ENCODE data around the gene CLDN11.

CLDN11 gene

DNA sequence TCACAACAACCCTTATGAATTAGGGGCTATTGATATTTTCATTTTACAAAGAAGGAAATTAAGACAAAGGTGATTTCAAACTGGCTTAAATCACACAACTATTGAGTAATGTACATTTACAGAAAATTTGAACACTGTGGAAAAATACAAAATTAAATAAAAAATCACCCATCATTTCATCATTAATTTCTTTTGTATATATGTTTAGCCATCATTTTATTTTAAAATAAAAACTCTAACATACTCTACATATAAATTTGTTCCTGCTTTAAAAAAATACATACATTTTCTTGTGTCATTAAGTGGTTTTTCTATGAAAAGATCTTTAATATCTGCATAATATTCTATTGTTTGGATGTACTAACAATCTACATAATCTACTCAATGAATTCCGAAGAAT is 20.2 kb downstream of the CLDN11 start:
- Histone ChIP-seq H3K9me3 (ENCODE audit: insufficient read depth, low read length) (no peaks in the 10 kb centered on the region), H3K4me1 (ENCODE audit: insufficient read depth, insufficient read length) (no peaks in the 10 kb centered on the region), H3K36me3 (ENCODE audit: insufficient read depth, insufficient read length, low read length) (no peaks in the 10 kb centered on the region), H3K4me3 (ENCODE audit: insufficient read length, low read depth) (no peak overlapping the region), H3K9ac (ENCODE audit: insufficient read length, low read depth) (no peak overlapping the region), H3K27me3 (ENCODE audit: insufficient read depth, insufficient read length) (no peaks in the 10 kb centered on the region)
- TF ChIP-seq YY1 (IDR thresholded peaks at IDR 0.05; ENCODE audit: insufficient read depth, insufficient read length): no peak
- TF ChIP-seq ZNF274 (IDR thresholded peaks at IDR 0.05; ENCODE audit: low read depth, low read length): no peak
- no peak for TF ChIP-seq SUZ12 (IDR thresholded peaks at IDR 0.05; ENCODE audit: extremely low read depth, insufficient read depth, insufficient read length)
- DNase-seq (ENCODE audit: low read depth, low spot score): no peak

DNA sequence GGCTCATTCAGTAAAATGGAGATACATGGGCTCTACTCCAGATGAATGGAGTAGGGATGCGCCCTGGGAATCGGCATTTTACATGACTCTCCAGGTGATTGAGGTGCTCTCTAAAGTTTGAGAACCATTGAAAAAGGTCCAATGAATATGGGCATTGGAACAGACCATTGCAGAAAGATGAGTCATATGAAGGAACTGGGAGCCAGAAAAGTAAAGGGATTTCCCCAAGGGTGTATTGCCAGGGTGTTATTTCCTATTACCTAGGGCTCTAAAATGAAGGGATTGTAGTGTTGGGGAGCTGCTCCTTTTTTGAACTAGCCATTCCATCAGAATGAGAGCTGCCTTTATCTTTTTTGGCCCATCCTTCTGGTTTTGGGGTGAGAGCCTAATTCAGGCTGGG is 21.7 kb downstream of the CLDN11 start:
- Histone ChIP-seq H3K9ac (ENCODE audit: insufficient read length, low read depth) (no peak overlapping the region), H3K9me3 (ENCODE audit: insufficient read depth, low read length) (no peaks in the 10 kb centered on the region), H3K4me3 (ENCODE audit: insufficient read length, low read depth) (no peak overlapping the region), H3K4me1 (ENCODE audit: insufficient read depth, insufficient read length) (no peaks in the 10 kb centered on the region), H3K36me3 (ENCODE audit: insufficient read depth, insufficient read length, low read length) (no peaks in the 10 kb centered on the region), H3K27me3 (ENCODE audit: insufficient read depth, insufficient read length) (no peaks in the 10 kb centered on the region)
- TF ChIP-seq ZNF274 (IDR thresholded peaks at IDR 0.05; ENCODE audit: low read depth, low read length) (no peak), SUZ12 (IDR thresholded peaks at IDR 0.05; ENCODE audit: extremely low read depth, insufficient read depth, insufficient read length) (no peak), YY1 (IDR thresholded peaks at IDR 0.05; ENCODE audit: insufficient read depth, insufficient read length) (no peak)
- DNase-seq (ENCODE audit: low read depth, low spot score): no peak

DNA sequence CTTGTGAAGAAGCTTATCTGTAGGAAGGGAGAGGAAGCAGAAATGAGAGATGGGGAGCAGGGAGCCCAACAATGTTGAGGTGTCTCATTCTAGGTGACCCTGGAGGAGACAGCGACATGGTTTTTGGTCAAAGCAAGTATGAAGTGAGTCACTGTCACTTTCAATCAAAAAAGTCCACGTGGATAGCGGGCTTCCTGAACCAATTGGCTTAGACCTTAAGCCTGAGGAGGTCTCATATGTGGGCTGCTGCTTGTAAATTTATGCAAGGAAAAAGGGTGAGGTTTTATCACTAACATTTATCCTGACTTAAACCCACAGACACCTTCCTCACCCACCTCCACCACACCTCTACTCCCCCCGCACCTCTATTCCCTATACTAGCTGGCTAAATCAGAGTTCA is 22.7 kb downstream of the CLDN11 start:
- Histone ChIP-seq H3K9me3 (ENCODE audit: insufficient read depth, low read length) (no peaks in the 10 kb centered on the region), H3K4me1 (ENCODE audit: insufficient read depth, insufficient read length) (no peaks in the 10 kb centered on the region), H3K27me3 (ENCODE audit: insufficient read depth, insufficient read length) (no peaks in the 10 kb centered on the region), H3K9ac (ENCODE audit: insufficient read length, low read depth) (no peak overlapping the region), H3K36me3 (ENCODE audit: insufficient read depth, insufficient read length, low read length) (no peaks in the 10 kb centered on the region), H3K4me3 (ENCODE audit: insufficient read length, low read depth) (no peak overlapping the region)
- no peak for DNase-seq (ENCODE audit: low read depth, low spot score)
- TF ChIP-seq ZNF274 (IDR thresholded peaks at IDR 0.05; ENCODE audit: low read depth, low read length): no peak
- no peak for TF ChIP-seq YY1 (IDR thresholded peaks at IDR 0.05; ENCODE audit: insufficient read depth, insufficient read length)
- TF ChIP-seq SUZ12 (IDR thresholded peaks at IDR 0.05; ENCODE audit: extremely low read depth, insufficient read depth, insufficient read length): no peak

DNA sequence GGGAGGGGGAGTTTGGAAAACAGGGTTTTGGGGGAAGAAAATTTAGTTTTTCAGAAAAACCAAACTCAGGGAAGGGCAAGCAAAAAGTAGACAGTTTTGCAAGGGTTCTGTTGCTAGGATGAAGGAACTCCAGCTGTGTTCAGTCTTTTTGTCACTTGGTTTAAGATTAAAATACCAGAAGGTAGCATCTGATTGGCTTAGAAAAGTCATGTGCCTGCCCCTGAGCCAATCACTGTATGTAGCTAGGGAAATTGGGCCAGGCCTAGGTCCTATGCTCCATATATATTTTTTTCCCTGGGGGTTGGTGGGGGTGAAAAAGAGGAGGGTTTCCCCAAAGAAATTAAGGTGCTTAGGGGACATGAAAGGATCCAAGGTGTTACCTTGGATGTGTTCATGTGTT is 24.3 kb downstream of the CLDN11 start:
- Histone ChIP-seq H3K4me1 (ENCODE audit: insufficient read depth, insufficient read length) (no peaks in the 10 kb centered on the region), H3K27me3 (ENCODE audit: insufficient read depth, insufficient read length) (no peaks in the 10 kb centered on the region), H3K4me3 (ENCODE audit: insufficient read length, low read depth) (no peak overlapping the region), H3K36me3 (ENCODE audit: insufficient read depth, insufficient read length, low read length) (no peaks in the 10 kb centered on the region), H3K9me3 (ENCODE audit: insufficient read depth, low read length) (no peaks in the 10 kb centered on the region), H3K9ac (ENCODE audit: insufficient read length, low read depth) (no peak overlapping the region)
- no peak for DNase-seq (ENCODE audit: low read depth, low spot score)
- TF ChIP-seq ZNF274 (IDR thresholded peaks at IDR 0.05; ENCODE audit: low read depth, low read length) (no peak), SUZ12 (IDR thresholded peaks at IDR 0.05; ENCODE audit: extremely low read depth, insufficient read depth, insufficient read length) (no peak), YY1 (IDR thresholded peaks at IDR 0.05; ENCODE audit: insufficient read depth, insufficient read length) (no peak)

DNA sequence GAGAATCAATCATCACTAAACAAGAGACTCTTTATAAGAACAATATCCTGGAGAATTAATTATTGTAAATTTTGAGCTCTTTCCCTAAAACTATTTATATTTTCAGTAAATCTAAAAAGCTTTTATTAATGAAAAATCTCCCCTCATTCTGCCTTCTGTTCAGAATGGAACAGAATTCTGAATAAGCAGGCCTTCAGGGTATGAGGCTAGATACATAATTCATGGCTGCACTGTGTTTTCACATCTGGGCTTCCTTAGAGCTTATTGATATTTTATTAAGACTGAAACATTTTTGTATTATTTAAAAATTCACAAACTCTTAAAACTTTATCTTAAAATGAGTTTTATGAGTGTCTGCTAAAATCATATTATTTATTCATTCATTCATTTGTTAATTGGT is 24.8 kb downstream of the CLDN11 start:
- TF ChIP-seq ZNF274 (IDR thresholded peaks at IDR 0.05; ENCODE audit: low read depth, low read length): no peak
- TF ChIP-seq YY1 (IDR thresholded peaks at IDR 0.05; ENCODE audit: insufficient read depth, insufficient read length): no peak
- no peak for TF ChIP-seq SUZ12 (IDR thresholded peaks at IDR 0.05; ENCODE audit: extremely low read depth, insufficient read depth, insufficient read length)
- DNase-seq (ENCODE audit: low read depth, low spot score): no peak
- Histone ChIP-seq H3K9me3 (ENCODE audit: insufficient read depth, low read length) (no peaks in the 10 kb centered on the region), H3K27me3 (ENCODE audit: insufficient read depth, insufficient read length) (no peaks in the 10 kb centered on the region), H3K4me1 (ENCODE audit: insufficient read depth, insufficient read length) (no peaks in the 10 kb centered on the region), H3K4me3 (ENCODE audit: insufficient read length, low read depth) (no peak overlapping the region), H3K36me3 (ENCODE audit: insufficient read depth, insufficient read length, low read length) (no peaks in the 10 kb centered on the region), H3K9ac (ENCODE audit: insufficient read length, low read depth) (no peak overlapping the region)

DNA sequence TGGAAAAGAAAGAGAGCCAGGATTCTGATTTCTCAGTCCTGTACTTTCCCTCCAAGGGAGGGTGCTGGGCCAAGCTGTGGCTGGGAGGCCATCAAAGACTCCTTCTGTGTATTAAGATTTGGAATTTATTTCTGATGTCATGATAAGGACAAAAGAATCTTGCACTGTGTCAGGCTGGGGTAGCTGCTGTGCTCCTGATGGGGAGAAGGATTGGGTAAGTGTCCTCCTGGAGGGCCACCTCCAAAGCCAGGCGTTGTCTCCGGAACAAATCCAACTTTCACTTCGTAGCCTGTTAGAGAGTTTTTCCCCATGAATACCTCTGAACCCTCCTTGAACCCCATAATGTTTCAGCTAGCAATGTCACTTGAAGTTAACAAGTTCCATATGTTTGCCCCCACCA is 29.9 kb downstream of the CLDN11 start:
- Histone ChIP-seq H3K9ac (ENCODE audit: insufficient read length, low read depth) (no peak overlapping the region), H3K27me3 (ENCODE audit: insufficient read depth, insufficient read length) (no peaks in the 10 kb centered on the region), H3K4me3 (ENCODE audit: insufficient read length, low read depth) (no peak overlapping the region), H3K9me3 (ENCODE audit: insufficient read depth, low read length) (no peaks in the 10 kb centered on the region), H3K4me1 (ENCODE audit: insufficient read depth, insufficient read length) (no peaks in the 10 kb centered on the region), H3K36me3 (ENCODE audit: insufficient read depth, insufficient read length, low read length) (no peaks in the 10 kb centered on the region)
- DNase-seq (ENCODE audit: low read depth, low spot score): no peak
- TF ChIP-seq SUZ12 (IDR thresholded peaks at IDR 0.05; ENCODE audit: extremely low read depth, insufficient read depth, insufficient read length) (no peak), YY1 (IDR thresholded peaks at IDR 0.05; ENCODE audit: insufficient read depth, insufficient read length) (no peak), ZNF274 (IDR thresholded peaks at IDR 0.05; ENCODE audit: low read depth, low read length) (no peak)

DNA sequence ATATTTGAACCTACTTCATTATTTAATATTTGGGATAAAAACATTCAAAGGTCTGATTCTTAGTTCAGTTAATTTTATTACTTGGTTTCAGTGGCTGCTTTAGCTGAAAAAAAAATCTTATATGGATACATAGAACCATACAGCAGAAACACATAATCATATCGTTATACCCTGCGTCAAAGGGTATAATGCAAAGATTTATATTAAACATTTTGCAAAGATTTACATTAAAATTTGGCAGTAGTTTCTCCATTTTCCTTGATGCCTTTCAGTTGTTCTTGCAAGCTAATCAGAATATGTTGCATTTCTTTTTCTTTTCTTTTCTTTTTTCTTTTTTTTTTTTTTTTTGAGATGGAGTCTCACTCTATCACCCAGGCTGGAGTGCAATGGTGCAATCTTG is 31.4 kb downstream of the CLDN11 start:
- TF ChIP-seq SUZ12 (IDR thresholded peaks at IDR 0.05; ENCODE audit: extremely low read depth, insufficient read depth, insufficient read length) (no peak), YY1 (IDR thresholded peaks at IDR 0.05; ENCODE audit: insufficient read depth, insufficient read length) (no peak), ZNF274 (IDR thresholded peaks at IDR 0.05; ENCODE audit: low read depth, low read length) (no peak)
- H3K36me3 ChIP-seq (ENCODE audit: insufficient read depth, insufficient read length, low read length): no peaks in the 10 kb centered on the region
- H3K27me3 ChIP-seq (ENCODE audit: insufficient read depth, insufficient read length): no peaks in the 10 kb centered on the region
- no peak overlapping the region for H3K9ac ChIP-seq (ENCODE audit: insufficient read length, low read depth)
- no peak for DNase-seq (ENCODE audit: low read depth, low spot score)
- no peaks in the 10 kb centered on the region for H3K9me3 ChIP-seq (ENCODE audit: insufficient read depth, low read length)
- H3K4me1 ChIP-seq (ENCODE audit: insufficient read depth, insufficient read length): no peaks in the 10 kb centered on the region
- H3K4me3 ChIP-seq (ENCODE audit: insufficient read length, low read depth): no peak overlapping the region

DNA sequence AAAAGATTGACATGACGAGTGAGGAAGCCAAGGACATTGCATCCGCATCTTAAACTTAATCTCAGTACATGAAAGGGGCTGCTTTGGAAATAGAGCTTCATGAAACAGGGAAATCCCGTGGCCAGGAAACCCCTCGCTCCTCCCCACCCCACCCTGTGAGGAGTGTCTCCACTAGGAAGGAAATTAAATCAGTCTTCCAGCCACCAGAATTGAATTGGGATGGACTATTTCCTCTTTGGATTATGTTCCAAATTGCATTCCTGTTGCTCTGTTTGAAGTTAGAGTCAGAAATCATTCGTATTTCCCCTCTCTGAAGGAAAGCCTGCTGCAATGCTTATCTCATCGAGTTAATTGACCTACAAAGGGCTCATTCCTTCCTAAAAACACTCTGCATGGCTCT is 35.8 kb downstream of the CLDN11 start:
- no peak for DNase-seq (ENCODE audit: low read depth, low spot score)
- no peak overlapping the region for H3K9ac ChIP-seq (ENCODE audit: insufficient read length, low read depth)
- TF ChIP-seq YY1 (IDR thresholded peaks at IDR 0.05; ENCODE audit: insufficient read depth, insufficient read length) (no peak), SUZ12 (IDR thresholded peaks at IDR 0.05; ENCODE audit: extremely low read depth, insufficient read depth, insufficient read length) (no peak), ZNF274 (IDR thresholded peaks at IDR 0.05; ENCODE audit: low read depth, low read length) (no peak)
- no peaks in the 10 kb centered on the region for H3K4me1 ChIP-seq (ENCODE audit: insufficient read depth, insufficient read length)
- H3K4me3 ChIP-seq (ENCODE audit: insufficient read length, low read depth): no peak overlapping the region
- H3K36me3 ChIP-seq (ENCODE audit: insufficient read depth, insufficient read length, low read length): no peaks in the 10 kb centered on the region
- H3K9me3 ChIP-seq (ENCODE audit: insufficient read depth, low read length): no peaks in the 10 kb centered on the region
- H3K27me3 ChIP-seq (ENCODE audit: insufficient read depth, insufficient read length): no peaks in the 10 kb centered on the region
